Measurements from ENCODE around the gene POU2F1.
A peak's percentile ranks its signal among the peaks of the same experiment; 100 is the strongest.

Gene POU2F1

GRCh38 chr1:167430849-167431242 is 210.2 kb downstream of the POU2F1 start:
- no peak overlapping the region for H2BK120ac ChIP-seq (ENCODE audit: low read depth, low read length)
- H2BK12ac ChIP-seq (ENCODE audit: low read length) = peak overlapping the region; percentile 12
- H2AFZ ChIP-seq (ENCODE audit: low read length) = no peak overlapping the region
- no peak overlapping the region for H3K18ac ChIP-seq (ENCODE audit: low read length)
- H3K9ac ChIP-seq (ENCODE audit: low read depth, low read length, poor library complexity) = peak overlapping the region; percentile 36
- H3K9me3 ChIP-seq (replicated peaks in 1 of 2; ENCODE audit: control insufficient read depth in 2 of 2, insufficient read depth in 1 of 2, low read depth in 1 of 2, low read length in 2 of 2) = peaks cover 5 to 7% of the 10 kb centered on the region in 2 donors
- H3K4me1 ChIP-seq (ENCODE audit: control insufficient read depth in 2 of 2, insufficient read depth in 1 of 2, low read depth in 1 of 2, low read length in 2 of 2) = peaks cover 16% of the 10 kb centered on the region in 2 donors
- H3K14ac ChIP-seq (ENCODE audit: low read length) = peak overlapping the region; percentile 57
- H4K8ac ChIP-seq (ENCODE audit: low read depth, low read length) = no peak overlapping the region
- no peak overlapping the region for H2BK15ac ChIP-seq (ENCODE audit: low read length)
- no CpG with 5 or more reads among the region's 10 CpGs for WGBS, 2 donors (ENCODE audit: extremely low coverage in 2 of 2, insufficient read length in 2 of 2, insufficient replicate concordance in 1 of 2)
- no peak for DNase-seq (ENCODE audit: low spot score)
- H4K91ac ChIP-seq (ENCODE audit: low read depth, low read length, poor library complexity) = no peak overlapping the region
- no peaks in the 10 kb centered on the region for H3K27me3 ChIP-seq (ENCODE audit: control insufficient read depth in 3 of 3, insufficient read depth in 3 of 3, low read depth in 1 of 3, low read length in 3 of 3)
- H2BK5ac ChIP-seq (ENCODE audit: low read length) = no peak overlapping the region
- H3K27ac ChIP-seq (replicated peaks; ENCODE audit: low read length) = no peak overlapping the region
- no peak overlapping the region for H3K4me3 ChIP-seq (ENCODE audit: low read length in 2 of 2)
- H3K23ac ChIP-seq (ENCODE audit: low read depth, low read length, poor library complexity) = peak overlapping the region; percentile 46
- no peaks in the 10 kb centered on the region for H3K36me3 ChIP-seq (replicated peaks in 1 of 2; ENCODE audit: control insufficient read depth in 2 of 2, insufficient read depth in 2 of 2, low read length in 2 of 2)
- no peak overlapping the region for H3K4ac ChIP-seq (ENCODE audit: low read length)
- peak overlapping the region; percentile 83 for H2AK5ac ChIP-seq (ENCODE audit: low read depth, low read length)
- H3K4me2 ChIP-seq (ENCODE audit: insufficient read depth, low read length, poor library complexity, severe bottlenecking) = no peak overlapping the region
- H3K79me1 ChIP-seq (ENCODE audit: low read depth, low read length) = no peaks in the 10 kb centered on the region

- Histone ChIP-seq H2BK5ac (ENCODE audit: low read length) (no peak overlapping the region), H3K27me3 (ENCODE audit: control insufficient read depth in 3 of 3, insufficient read depth in 3 of 3, low read depth in 1 of 3, low read length in 3 of 3) (no peaks in the 10 kb centered on the region), H3K14ac (ENCODE audit: low read length) (no peak overlapping the region), H3K4me2 (ENCODE audit: insufficient read depth, low read length, poor library complexity, severe bottlenecking) (no peak overlapping the region), H3K4ac (ENCODE audit: low read length) (no peak overlapping the region), H3K27ac (replicated peaks; ENCODE audit: low read length) (no peak overlapping the region), H3K18ac (ENCODE audit: low read length) (no peak overlapping the region), H4K8ac (ENCODE audit: low read depth, low read length) (no peak overlapping the region), H3K23ac (ENCODE audit: low read depth, low read length, poor library complexity) (no peak overlapping the region), H2BK15ac (ENCODE audit: low read length) (no peak overlapping the region), H3K9ac (ENCODE audit: low read depth, low read length, poor library complexity) (no peak overlapping the region), H2AK5ac (ENCODE audit: low read depth, low read length) (peak overlapping the region; percentile 83), H3K79me1 (ENCODE audit: low read depth, low read length) (no peaks in the 10 kb centered on the region), H3K4me3 (ENCODE audit: low read length in 2 of 2) (no peak overlapping the region), H2BK120ac (ENCODE audit: low read depth, low read length) (no peak overlapping the region), H2AFZ (ENCODE audit: low read length) (no peak overlapping the region), H3K4me1 (ENCODE audit: control insufficient read depth in 2 of 2, insufficient read depth in 1 of 2, low read depth in 1 of 2, low read length in 2 of 2) (peaks cover 15 to 16% of the 10 kb centered on the region in 2 donors), H3K36me3 (replicated peaks in 1 of 2; ENCODE audit: control insufficient read depth in 2 of 2, insufficient read depth in 2 of 2, low read length in 2 of 2) (no peaks in the 10 kb centered on the region), H4K91ac (ENCODE audit: low read depth, low read length, poor library complexity) (no peak overlapping the region), H2BK12ac (ENCODE audit: low read length) (no peak overlapping the region), H3K9me3 (replicated peaks in 1 of 2; ENCODE audit: control insufficient read depth in 2 of 2, insufficient read depth in 1 of 2, low read depth in 1 of 2, low read length in 2 of 2) (peaks cover 6 to 12% of the 10 kb centered on the region in 2 donors)
- no CpG with 5 or more reads among the region's 14 CpGs for WGBS, 2 donors (ENCODE audit: extremely low coverage in 2 of 2, insufficient read length in 2 of 2, insufficient replicate concordance in 1 of 2)
- no peak for DNase-seq (ENCODE audit: low spot score)
These were observed 210.7 kb downstream of the POU2F1 start for GRCh38 chr1:167431261-167431908.

GRCh38 chr1:167431909-167432650 is 211.4 kb downstream of the POU2F1 start:
- Histone ChIP-seq H3K4me2 (ENCODE audit: insufficient read depth, low read length, poor library complexity, severe bottlenecking) (no peak overlapping the region), H3K4me3 (ENCODE audit: low read length in 2 of 2) (no peak overlapping the region), H3K4me1 (ENCODE audit: control insufficient read depth in 2 of 2, insufficient read depth in 1 of 2, low read depth in 1 of 2, low read length in 2 of 2) (peaks cover 12 to 16% of the 10 kb centered on the region in 2 donors), H3K18ac (ENCODE audit: low read length) (no peak overlapping the region), H2BK120ac (ENCODE audit: low read depth, low read length) (no peak overlapping the region), H3K36me3 (replicated peaks in 1 of 2; ENCODE audit: control insufficient read depth in 2 of 2, insufficient read depth in 2 of 2, low read length in 2 of 2) (no peaks in the 10 kb centered on the region), H3K27me3 (ENCODE audit: control insufficient read depth in 3 of 3, insufficient read depth in 3 of 3, low read depth in 1 of 3, low read length in 3 of 3) (no peaks in the 10 kb centered on the region), H3K9me3 (replicated peaks in 1 of 2; ENCODE audit: control insufficient read depth in 2 of 2, insufficient read depth in 1 of 2, low read depth in 1 of 2, low read length in 2 of 2) (peaks cover 6 to 12% of the 10 kb centered on the region in 2 donors), H2AFZ (ENCODE audit: low read length) (no peak overlapping the region), H4K91ac (ENCODE audit: low read depth, low read length, poor library complexity) (no peak overlapping the region), H2BK12ac (ENCODE audit: low read length) (no peak overlapping the region), H3K4ac (ENCODE audit: low read length) (no peak overlapping the region), H2AK5ac (ENCODE audit: low read depth, low read length) (peak overlapping the region; percentile 27), H4K8ac (ENCODE audit: low read depth, low read length) (no peak overlapping the region), H2BK15ac (ENCODE audit: low read length) (no peak overlapping the region), H3K14ac (ENCODE audit: low read length) (peak overlapping the region; percentile 9), H3K27ac (replicated peaks; ENCODE audit: low read length) (no peak overlapping the region), H3K79me1 (ENCODE audit: low read depth, low read length) (no peaks in the 10 kb centered on the region), H3K23ac (ENCODE audit: low read depth, low read length, poor library complexity) (no peak overlapping the region), H3K9ac (ENCODE audit: low read depth, low read length, poor library complexity) (no peak overlapping the region), H2BK5ac (ENCODE audit: low read length) (no peak overlapping the region)
- no peak for DNase-seq (ENCODE audit: low spot score)
- WGBS, 2 donors (ENCODE audit: extremely low coverage in 2 of 2, insufficient read length in 2 of 2, insufficient replicate concordance in 1 of 2) = no CpG with 5 or more reads among the region's 8 CpGs

GRCh38 chr1:167432780-167433179 is 212.1 kb downstream of the POU2F1 start:
- Histone ChIP-seq H3K4me3 (ENCODE audit: low read length in 2 of 2) (no peak overlapping the region), H3K9ac (ENCODE audit: low read depth, low read length, poor library complexity) (no peak overlapping the region), H3K9me3 (replicated peaks in 1 of 2; ENCODE audit: control insufficient read depth in 2 of 2, insufficient read depth in 1 of 2, low read depth in 1 of 2, low read length in 2 of 2) (peaks cover 6 to 12% of the 10 kb centered on the region in 2 donors), H2AK5ac (ENCODE audit: low read depth, low read length) (no peak overlapping the region), H3K27ac (replicated peaks; ENCODE audit: low read length) (no peak overlapping the region), H3K23ac (ENCODE audit: low read depth, low read length, poor library complexity) (no peak overlapping the region), H3K27me3 (ENCODE audit: control insufficient read depth in 3 of 3, insufficient read depth in 3 of 3, low read depth in 1 of 3, low read length in 3 of 3) (no peaks in the 10 kb centered on the region), H3K4me1 (ENCODE audit: control insufficient read depth in 2 of 2, insufficient read depth in 1 of 2, low read depth in 1 of 2, low read length in 2 of 2) (peaks cover 12 to 16% of the 10 kb centered on the region in 2 donors), H3K4me2 (ENCODE audit: insufficient read depth, low read length, poor library complexity, severe bottlenecking) (no peak overlapping the region), H2BK12ac (ENCODE audit: low read length) (no peak overlapping the region), H3K14ac (ENCODE audit: low read length) (no peak overlapping the region), H3K4ac (ENCODE audit: low read length) (no peak overlapping the region), H2AFZ (ENCODE audit: low read length) (no peak overlapping the region), H2BK15ac (ENCODE audit: low read length) (no peak overlapping the region), H4K91ac (ENCODE audit: low read depth, low read length, poor library complexity) (no peak overlapping the region), H2BK5ac (ENCODE audit: low read length) (no peak overlapping the region), H3K36me3 (replicated peaks in 1 of 2; ENCODE audit: control insufficient read depth in 2 of 2, insufficient read depth in 2 of 2, low read length in 2 of 2) (no peaks in the 10 kb centered on the region), H3K18ac (ENCODE audit: low read length) (no peak overlapping the region), H3K79me1 (ENCODE audit: low read depth, low read length) (no peaks in the 10 kb centered on the region), H2BK120ac (ENCODE audit: low read depth, low read length) (no peak overlapping the region), H4K8ac (ENCODE audit: low read depth, low read length) (no peak overlapping the region)
- no peak for DNase-seq (ENCODE audit: low spot score)
- WGBS, 2 donors (ENCODE audit: extremely low coverage in 2 of 2, insufficient read length in 2 of 2, insufficient replicate concordance in 1 of 2) = no CpG with 5 or more reads among the region's 7 CpGs
